ENCODE results near the gene KCND2.

The KCND2 gene

GRCh38 chr7:120583899-120584586, 311.1 kb downstream of the KCND2 start:
- Histone ChIP-seq H3K9me3 (ENCODE audit: insufficient read depth, low read length, severe bottlenecking) (no peaks in the 10 kb centered on the region), H2AFZ (ENCODE audit: low read depth, low read length) (no peak overlapping the region), H3K4me2 (ENCODE audit: insufficient read depth, low read length) (no peak overlapping the region), H3K4me3 (ENCODE audit: low read depth in 1 of 2, low read length in 2 of 2) (no peak overlapping the region), H4K20me1 (ENCODE audit: insufficient read depth, low read length) (no peaks in the 10 kb centered on the region), H3K79me2 (ENCODE audit: insufficient read depth, low read length) (no peaks in the 10 kb centered on the region), H3K36me3 (ENCODE audit: insufficient read depth, low read length) (no peaks in the 10 kb centered on the region), H3K4me1 (ENCODE audit: insufficient read depth, low read length) (no peaks in the 10 kb centered on the region), H3K9ac (ENCODE audit: low read depth, low read length) (no peak overlapping the region), H3K27me3 (ENCODE audit: insufficient read depth, low read length, poor library complexity) (no peaks in the 10 kb centered on the region), H3K27ac (ENCODE audit: low read length) (no peak overlapping the region)
- DNase-seq (no peak), ATAC-seq (ENCODE audit: insufficient read depth, low read depth) (no peak)
- TF ChIP-seq, protein P1, sequence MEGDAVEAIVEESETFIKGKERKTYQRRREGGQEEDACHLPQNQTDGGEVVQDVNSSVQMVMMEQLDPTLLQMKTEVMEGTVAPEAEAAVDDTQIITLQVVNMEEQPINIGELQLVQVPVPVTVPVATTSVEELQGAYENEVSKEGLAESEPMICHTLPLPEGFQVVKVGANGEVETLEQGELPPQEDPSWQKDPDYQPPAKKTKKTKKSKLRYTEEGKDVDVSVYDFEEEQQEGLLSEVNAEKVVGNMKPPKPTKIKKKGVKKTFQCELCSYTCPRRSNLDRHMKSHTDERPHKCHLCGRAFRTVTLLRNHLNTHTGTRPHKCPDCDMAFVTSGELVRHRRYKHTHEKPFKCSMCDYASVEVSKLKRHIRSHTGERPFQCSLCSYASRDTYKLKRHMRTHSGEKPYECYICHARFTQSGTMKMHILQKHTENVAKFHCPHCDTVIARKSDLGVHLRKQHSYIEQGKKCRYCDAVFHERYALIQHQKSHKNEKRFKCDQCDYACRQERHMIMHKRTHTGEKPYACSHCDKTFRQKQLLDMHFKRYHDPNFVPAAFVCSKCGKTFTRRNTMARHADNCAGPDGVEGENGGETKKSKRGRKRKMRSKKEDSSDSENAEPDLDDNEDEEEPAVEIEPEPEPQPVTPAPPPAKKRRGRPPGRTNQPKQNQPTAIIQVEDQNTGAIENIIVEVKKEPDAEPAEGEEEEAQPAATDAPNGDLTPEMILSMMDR (IDR thresholded peaks at IDR 0.05; ENCODE audit: borderline replicate concordance, extremely low read depth, low read length, poor library complexity, severe bottlenecking) = no peak
- TF ChIP-seq EZH2 (IDR thresholded peaks at IDR 0.05; ENCODE audit: borderline replicate concordance, low read depth, low read length, severe bottlenecking) = no peak

DNA sequence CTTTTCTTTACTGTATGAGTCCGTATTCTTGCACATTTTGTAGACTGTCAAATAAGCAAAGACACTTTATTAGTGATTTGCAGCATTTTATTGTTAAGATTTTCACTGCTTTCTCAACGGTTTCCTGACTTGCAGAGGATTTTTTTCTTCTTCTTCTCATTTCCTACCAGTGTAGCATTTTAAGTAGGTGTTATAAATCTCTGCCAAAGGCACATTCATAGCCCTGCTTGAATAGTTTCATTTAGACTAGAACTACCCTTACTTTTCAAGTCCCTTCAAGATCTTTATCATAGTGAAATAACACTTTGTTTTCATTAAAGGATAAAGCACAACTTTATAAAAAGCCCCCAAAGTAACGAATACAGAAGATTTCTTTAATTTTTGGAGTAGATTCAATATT, 313.6 kb downstream of the KCND2 start:
- ATAC-seq (ENCODE audit: insufficient read depth, low read depth) (no peak), DNase-seq (no peak)
- Histone ChIP-seq H2AFZ (ENCODE audit: low read depth, low read length) (no peak overlapping the region), H3K9me3 (ENCODE audit: insufficient read depth, low read length, severe bottlenecking) (no peaks in the 10 kb centered on the region), H3K4me3 (ENCODE audit: low read depth in 1 of 2, low read length in 2 of 2) (no peak overlapping the region), H3K79me2 (ENCODE audit: insufficient read depth, low read length) (no peaks in the 10 kb centered on the region), H3K27me3 (ENCODE audit: insufficient read depth, low read length, poor library complexity) (no peaks in the 10 kb centered on the region), H3K4me1 (ENCODE audit: insufficient read depth, low read length) (no peaks in the 10 kb centered on the region), H3K36me3 (ENCODE audit: insufficient read depth, low read length) (no peaks in the 10 kb centered on the region), H4K20me1 (ENCODE audit: insufficient read depth, low read length) (no peaks in the 10 kb centered on the region), H3K27ac (ENCODE audit: low read length) (no peak overlapping the region), H3K4me2 (ENCODE audit: insufficient read depth, low read length) (no peak overlapping the region), H3K9ac (ENCODE audit: low read depth, low read length) (no peak overlapping the region)
- TF ChIP-seq EZH2 (IDR thresholded peaks at IDR 0.05; ENCODE audit: borderline replicate concordance, low read depth, low read length, severe bottlenecking) = no peak
- TF ChIP-seq, protein P1 (IDR thresholded peaks at IDR 0.05; ENCODE audit: borderline replicate concordance, extremely low read depth, low read length, poor library complexity, severe bottlenecking) = no peak

- Histone ChIP-seq H3K9me3 (ENCODE audit: insufficient read depth, low read length, severe bottlenecking) (no peaks in the 10 kb centered on the region), H3K4me1 (ENCODE audit: insufficient read depth, low read length) (no peaks in the 10 kb centered on the region), H2AFZ (ENCODE audit: low read depth, low read length) (no peak overlapping the region), H3K27ac (ENCODE audit: low read length) (no peak overlapping the region), H3K4me2 (ENCODE audit: insufficient read depth, low read length) (no peak overlapping the region), H3K9ac (ENCODE audit: low read depth, low read length) (no peak overlapping the region), H3K27me3 (ENCODE audit: insufficient read depth, low read length, poor library complexity) (no peaks in the 10 kb centered on the region), H3K79me2 (ENCODE audit: insufficient read depth, low read length) (no peaks in the 10 kb centered on the region), H3K4me3 (ENCODE audit: low read depth in 1 of 2, low read length in 2 of 2) (no peak overlapping the region), H3K36me3 (ENCODE audit: insufficient read depth, low read length) (no peaks in the 10 kb centered on the region), H4K20me1 (ENCODE audit: insufficient read depth, low read length) (no peaks in the 10 kb centered on the region)
- TF ChIP-seq, protein P1 (IDR thresholded peaks at IDR 0.05; ENCODE audit: borderline replicate concordance, extremely low read depth, low read length, poor library complexity, severe bottlenecking) = no peak
- TF ChIP-seq EZH2 (IDR thresholded peaks at IDR 0.05; ENCODE audit: borderline replicate concordance, low read depth, low read length, severe bottlenecking) = no peak
- no peak for ATAC-seq (ENCODE audit: insufficient read depth, low read depth)
- no peak for DNase-seq
Observed at GRCh38 chr7:120587243-120587642, 314.3 kb downstream of the KCND2 start.

All from DND-41 (cell line).